HG03139 (cell line): Measurements from ENCODE around the gene FNBP1L.

Experiments used
- ATAC-seq: cut with Tn5 transposase; IDR thresholded peaks from one replicate; pipeline ENCODE4 v1.9.1; 2021; ENCODE audit not compliant: unreplicated experiment

The FNBP1L gene

GRCh38 chr1:93483606-93484005, 35.7 kb downstream of the FNBP1L start:
- ATAC-seq: no peak

- no peak for ATAC-seq
Measured at GRCh38 chr1:93488207-93488606, 40.3 kb downstream of the FNBP1L start.

GRCh38 chr1:93489756-93490155, 41.8 kb downstream of the FNBP1L start:
- ATAC-seq: no peak

GRCh38 chr1:93490357-93490756, 42.4 kb downstream of the FNBP1L start:
- ATAC-seq: no peak

GRCh38 chr1:93495911-93496310, 48.0 kb downstream of the FNBP1L start:
- no peak for ATAC-seq

- ATAC-seq: no peak
Measured at GRCh38 chr1:93496520-93496919, 48.6 kb downstream of the FNBP1L start.

- ATAC-seq: no peak
Measured at GRCh38 chr1:93499075-93499474, 51.2 kb downstream of the FNBP1L start.

GRCh38 chr1:93499533-93499932, 51.6 kb downstream of the FNBP1L start:
- ATAC-seq: no peak

- no peak for ATAC-seq
Measured at GRCh38 chr1:93500275-93500674, 52.4 kb downstream of the FNBP1L start.

GRCh38 chr1:93501399-93501798, 53.5 kb downstream of the FNBP1L start:
- no peak for ATAC-seq

GRCh38 chr1:93501829-93502369, 54.0 kb downstream of the FNBP1L start:
- ATAC-seq: no peak

GRCh38 chr1:93502571-93502970, 54.7 kb downstream of the FNBP1L start:
- ATAC-seq: no peak

- ATAC-seq: no peak
Measured at GRCh38 chr1:93503163-93503562, 55.2 kb downstream of the FNBP1L start.

- no peak for ATAC-seq
Measured at GRCh38 chr1:93503816-93504215, 55.9 kb downstream of the FNBP1L start.

GRCh38 chr1:93504247-93505033, 56.5 kb downstream of the FNBP1L start:
- ATAC-seq: no peak

- no peak for ATAC-seq
Measured at GRCh38 chr1:93506126-93506525, 58.2 kb downstream of the FNBP1L start.

- ATAC-seq: no peak
Measured at GRCh38 chr1:93516164-93516563, 68.2 kb downstream of the FNBP1L start.

- no peak for ATAC-seq
Measured at GRCh38 chr1:93518516-93518915, 70.6 kb downstream of the FNBP1L start.

- ATAC-seq: no peak
Measured at GRCh38 chr1:93519199-93519829, 71.4 kb downstream of the FNBP1L start.

GRCh38 chr1:93521618-93522017, 73.7 kb downstream of the FNBP1L start:
- no peak for ATAC-seq

GRCh38 chr1:93522721-93523120, 74.8 kb downstream of the FNBP1L start:
- no peak for ATAC-seq

GRCh38 chr1:93525431-93525830, 77.5 kb downstream of the FNBP1L start:
- no peak for ATAC-seq
